ENCODE data around the gene TDRD1. TPM values are rescaled to one million over a fixed set of nuclear protein-coding genes. Genes with fewer than 3 reads are reported as not detected.

TDRD1 gene
- total RNA-seq, 1 experiment from 2014 or later = 0.14 TPM

GRCh38 chr10:114232561-114233176 is 53.5 kb downstream of the TDRD1 start:
- H3K4me3 Mint-ChIP-seq (ENCODE audit: unreplicated experiment) = no peak overlapping the region
- no peak for TF ChIP-seq CTCF (IDR thresholded peaks at IDR 0.05; ENCODE audit: insufficient read depth in 1 of 2, low read depth in 1 of 2, low read length in 1 of 2, severe bottlenecking in 1 of 2, unreplicated experiment in 1 of 2)
- H3K27me3 ChIP-seq (replicated peaks; ENCODE audit: control insufficient read depth, insufficient read depth, low read length) = no peaks in the 10 kb centered on the region
- H3K36me3 Mint-ChIP-seq (ENCODE audit: insufficient read depth, unreplicated experiment) = no peaks in the 10 kb centered on the region
- no peaks in the 10 kb centered on the region for H3K9me3 Mint-ChIP-seq (ENCODE audit: unreplicated experiment)
- H3K36me3 ChIP-seq (ENCODE audit: control insufficient read depth, insufficient read depth, low read length) = no peaks in the 10 kb centered on the region
- BruUV-seq (replicated peaks) = no TSS peak
- CTCF ChIA-PET = no interaction called here
- H3K9me3 ChIP-seq = no peaks in the 10 kb centered on the region
- no peak overlapping the region for H3K27ac Mint-ChIP-seq (ENCODE audit: unreplicated experiment)
- no peaks in the 10 kb centered on the region for H3K4me1 Mint-ChIP-seq (ENCODE audit: low read depth, unreplicated experiment)
- POLR2A ChIA-PET = no interaction called here
- intact Hi-C loops (cut with micrococcal nuclease; ENCODE audit: unreplicated experiment) = loop anchor here (10.0 kb wide), 1 partner anchor 118 kb away; no protein-coding TSS in a partner anchor
- no peak for DNase-seq
- no peak overlapping the region for H3K4me3 ChIP-seq (ENCODE audit: low read depth, low read length)
- H3K4me1 ChIP-seq = no peaks in the 10 kb centered on the region
- H3K27me3 Mint-ChIP-seq (ENCODE audit: insufficient read depth, unreplicated experiment) = peaks cover 9% of the 10 kb centered on the region

DNA sequence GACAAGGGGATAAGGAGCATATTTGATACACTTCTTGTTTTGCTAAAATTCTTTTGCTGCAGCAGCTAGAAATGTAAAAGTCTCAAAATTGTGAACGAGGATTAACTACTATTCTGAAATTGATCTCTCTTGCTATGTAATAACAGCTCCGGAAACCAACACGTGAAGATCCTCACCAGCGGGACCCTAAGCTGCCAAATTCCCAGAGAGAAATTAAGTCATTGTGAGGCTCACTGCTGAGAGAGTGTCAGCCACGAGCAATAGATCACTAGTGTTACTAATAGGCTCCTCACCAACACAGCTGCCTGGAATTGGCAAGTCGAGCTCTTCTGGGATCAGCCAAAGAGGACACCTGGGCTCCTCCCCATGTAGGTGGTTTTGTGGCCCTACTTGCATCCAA is 54.3 kb downstream of the TDRD1 start:
- peaks cover 2% of the 10 kb centered on the region; the same call in 1 of the 2 replicates for H3K4me1 ChIP-seq
- H3K27me3 ChIP-seq (replicated peaks; ENCODE audit: control insufficient read depth, insufficient read depth, low read length) = no peaks in the 10 kb centered on the region
- no peaks in the 10 kb centered on the region for H3K9me3 ChIP-seq
- no peaks in the 10 kb centered on the region for H3K36me3 Mint-ChIP-seq (ENCODE audit: insufficient read depth, unreplicated experiment)
- H3K4me3 Mint-ChIP-seq (ENCODE audit: unreplicated experiment) = no peak overlapping the region
- POLR2A ChIA-PET = no interaction called here
- no peak for DNase-seq
- BruUV-seq (replicated peaks) = no TSS peak
- H3K4me3 ChIP-seq (ENCODE audit: low read depth, low read length) = no peak overlapping the region
- H3K27me3 Mint-ChIP-seq (ENCODE audit: insufficient read depth, unreplicated experiment) = peaks cover 5% of the 10 kb centered on the region
- H3K27ac Mint-ChIP-seq (ENCODE audit: unreplicated experiment) = no peak overlapping the region
- intact Hi-C loops (cut with micrococcal nuclease; ENCODE audit: unreplicated experiment) = loop anchor here (10.0 kb wide), 1 partner anchor 119 kb away; no protein-coding TSS in a partner anchor
- CTCF ChIA-PET = no interaction called here
- H3K4me1 Mint-ChIP-seq (ENCODE audit: low read depth, unreplicated experiment) = no peaks in the 10 kb centered on the region
- no peaks in the 10 kb centered on the region for H3K9me3 Mint-ChIP-seq (ENCODE audit: unreplicated experiment)
- H3K36me3 ChIP-seq (ENCODE audit: control insufficient read depth, insufficient read depth, low read length) = no peaks in the 10 kb centered on the region
- TF ChIP-seq CTCF (IDR thresholded peaks at IDR 0.05; ENCODE audit: insufficient read depth in 1 of 2, low read depth in 1 of 2, low read length in 1 of 2, severe bottlenecking in 1 of 2, unreplicated experiment in 1 of 2) = no peak

GRCh38 chr10:114234132-114234531 is 55.0 kb downstream of the TDRD1 start:
- POLR2A ChIA-PET = no interaction called here
- BruUV-seq (replicated peaks) = no TSS peak
- peaks cover 5% of the 10 kb centered on the region for H3K27me3 Mint-ChIP-seq (ENCODE audit: insufficient read depth, unreplicated experiment)
- peaks cover 4% of the 10 kb centered on the region; the same call in 1 of the 2 replicates for H3K4me1 ChIP-seq
- H3K27me3 ChIP-seq (replicated peaks; ENCODE audit: control insufficient read depth, insufficient read depth, low read length) = no peaks in the 10 kb centered on the region; the same call in 1 of the 2 replicates
- H3K36me3 ChIP-seq (ENCODE audit: control insufficient read depth, insufficient read depth, low read length) = no peaks in the 10 kb centered on the region
- intact Hi-C loops (cut with micrococcal nuclease; ENCODE audit: unreplicated experiment) = loop anchor here (10.0 kb wide), 1 partner anchor 119 kb away; no protein-coding TSS in a partner anchor
- no peaks in the 10 kb centered on the region for H3K9me3 Mint-ChIP-seq (ENCODE audit: unreplicated experiment)
- no peaks in the 10 kb centered on the region for H3K9me3 ChIP-seq
- H3K36me3 Mint-ChIP-seq (ENCODE audit: insufficient read depth, unreplicated experiment) = no peaks in the 10 kb centered on the region
- CTCF ChIA-PET = no interaction called here
- DNase-seq = no peak
- H3K27ac Mint-ChIP-seq (ENCODE audit: unreplicated experiment) = no peak overlapping the region
- no peaks in the 10 kb centered on the region for H3K4me1 Mint-ChIP-seq (ENCODE audit: low read depth, unreplicated experiment)
- no peak overlapping the region for H3K4me3 ChIP-seq (ENCODE audit: low read depth, low read length)
- TF ChIP-seq CTCF (IDR thresholded peaks at IDR 0.05; ENCODE audit: insufficient read depth in 1 of 2, low read depth in 1 of 2, low read length in 1 of 2, severe bottlenecking in 1 of 2, unreplicated experiment in 1 of 2) = no peak
- H3K4me3 Mint-ChIP-seq (ENCODE audit: unreplicated experiment) = no peak overlapping the region
